Measurements from ENCODE around the gene USP32.
A peak's percentile ranks its signal among the peaks of the same experiment; 100 is the strongest.
"Not testable (repeated sequence)": the region's sequence is repeated elsewhere in the genome, so short reads cannot be mapped to it uniquely, and the experiment has no call there.

USP32 gene

DNA sequence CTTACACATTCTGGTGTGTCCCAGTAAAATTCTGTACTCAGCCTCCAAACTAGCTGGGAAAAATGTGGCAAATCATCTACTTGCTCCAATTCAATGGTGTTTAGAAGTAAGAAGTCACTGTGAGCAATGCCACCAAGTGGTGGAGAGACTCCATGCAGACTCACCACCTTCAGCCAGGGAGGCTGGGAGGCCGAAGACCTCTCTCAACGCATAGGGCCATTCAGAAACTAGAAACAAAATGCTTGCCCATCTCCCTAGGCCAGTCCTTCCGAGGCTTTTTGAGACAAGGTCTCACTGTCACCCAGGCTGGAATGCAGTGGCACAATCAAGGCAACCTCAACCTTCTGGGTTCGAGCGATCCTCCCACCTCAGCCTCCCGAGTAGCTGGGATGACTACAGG is 217.2 kb downstream of the USP32 start:
- DNase-seq (ENCODE audit: low spot score) = not testable (repeated sequence)

DNA sequence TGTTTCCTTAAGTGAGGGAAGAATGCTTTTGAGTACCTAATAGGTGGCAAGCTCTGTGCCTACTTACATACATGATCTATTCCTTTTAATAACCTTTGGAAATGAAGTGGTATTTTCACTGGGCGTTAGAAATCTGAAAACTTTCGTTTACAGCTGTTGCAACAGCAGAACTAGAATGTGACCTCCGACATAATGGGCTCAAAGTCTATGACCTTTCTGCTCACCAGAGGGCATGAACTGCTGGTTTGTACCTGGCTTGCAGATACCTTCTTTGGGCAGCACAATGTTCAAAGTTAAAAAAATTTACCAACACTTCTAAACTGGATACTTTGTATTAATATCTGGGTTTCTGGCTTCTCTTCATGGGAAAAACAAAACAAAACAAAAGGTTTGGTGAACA is 217.9 kb downstream of the USP32 start:
- no peak for DNase-seq (ENCODE audit: low spot score)

DNA sequence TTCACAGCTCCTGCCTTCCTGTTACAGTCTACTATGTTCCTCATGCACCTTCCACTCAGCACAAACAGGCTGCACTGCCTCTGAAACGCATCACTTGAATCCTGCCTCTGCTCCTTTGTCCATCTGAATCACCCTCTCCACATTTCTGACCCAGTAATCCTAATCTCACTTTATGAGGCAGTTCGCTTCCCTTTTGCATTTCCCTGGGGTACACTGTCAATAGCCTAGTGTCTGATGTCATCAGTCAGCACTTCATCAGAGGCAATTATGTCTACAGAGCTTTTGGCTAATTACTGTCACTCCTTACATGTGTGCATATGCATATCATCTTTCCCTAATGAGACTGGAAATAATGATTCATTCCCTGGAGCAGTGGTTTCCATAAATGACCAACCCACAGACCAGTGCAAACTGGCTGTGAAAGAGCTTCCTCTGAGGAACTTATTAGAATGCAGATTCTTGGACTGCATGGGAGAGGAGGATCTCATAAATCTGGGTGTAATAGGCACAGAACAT is 218.6 kb downstream of the USP32 start:
- no peak for DNase-seq (ENCODE audit: low spot score)

DNA sequence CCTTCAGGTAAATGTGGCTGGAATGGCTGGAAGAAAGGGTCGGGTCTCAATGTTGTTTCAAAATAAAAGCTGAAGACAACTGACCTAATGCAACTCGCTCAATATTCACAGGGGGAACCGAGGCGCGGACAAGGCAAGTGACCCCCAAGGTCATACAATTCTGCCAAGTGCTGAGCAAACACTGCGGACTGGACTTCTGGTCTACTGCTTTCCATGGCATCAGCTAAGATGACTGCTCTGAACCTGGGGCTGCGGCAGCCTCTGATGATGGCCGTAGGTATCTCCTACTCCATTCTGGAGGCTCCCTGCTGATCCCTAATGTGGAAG is 220.2 kb downstream of the USP32 start:
- no peak for DNase-seq (ENCODE audit: low spot score)

DNA sequence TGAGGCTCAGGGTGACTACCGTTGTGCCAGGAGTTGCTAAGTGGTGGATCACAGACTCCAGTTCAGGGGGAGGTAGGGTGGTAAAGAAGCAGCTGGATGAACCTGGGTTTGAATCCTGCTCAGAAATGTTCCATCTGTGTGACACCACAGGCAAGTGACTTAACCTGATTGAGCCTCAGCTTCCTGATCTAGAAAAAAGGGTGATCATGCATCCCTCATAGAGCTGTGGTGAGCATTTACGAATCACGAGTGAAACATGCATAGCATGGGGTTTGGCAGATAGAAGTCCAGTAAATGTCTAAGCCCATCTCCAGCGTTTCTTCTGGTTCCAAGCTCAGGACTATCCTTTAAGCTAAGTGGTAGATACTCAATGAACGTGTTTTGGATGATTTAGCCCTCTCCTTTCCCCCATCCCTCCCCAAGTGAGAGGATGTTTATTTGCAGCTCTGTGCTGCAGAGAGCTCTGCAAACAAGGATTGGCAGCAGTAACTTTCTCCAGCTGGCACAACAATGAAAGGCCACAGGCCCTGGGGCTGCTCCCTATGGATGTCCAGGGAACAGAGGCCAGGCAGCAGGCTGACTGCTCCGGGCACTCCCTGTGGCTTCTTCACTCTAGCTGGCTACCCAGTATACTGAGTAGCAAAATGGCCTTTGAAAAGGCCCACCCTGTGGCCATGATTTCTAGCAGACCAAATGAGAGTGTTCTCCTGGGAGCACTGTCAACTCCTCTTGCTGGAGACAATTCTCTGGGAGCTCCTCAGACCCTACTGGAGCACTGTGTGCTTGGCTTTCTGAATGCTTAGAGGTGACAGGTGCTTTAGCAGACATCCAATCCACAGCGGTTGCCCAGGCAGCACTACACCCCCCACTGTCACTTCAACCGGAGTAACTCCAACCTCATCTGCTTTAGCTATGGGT is 220.8 kb downstream of the USP32 start:
- DNase-seq (ENCODE audit: low spot score) = peak; percentile 71

DNA sequence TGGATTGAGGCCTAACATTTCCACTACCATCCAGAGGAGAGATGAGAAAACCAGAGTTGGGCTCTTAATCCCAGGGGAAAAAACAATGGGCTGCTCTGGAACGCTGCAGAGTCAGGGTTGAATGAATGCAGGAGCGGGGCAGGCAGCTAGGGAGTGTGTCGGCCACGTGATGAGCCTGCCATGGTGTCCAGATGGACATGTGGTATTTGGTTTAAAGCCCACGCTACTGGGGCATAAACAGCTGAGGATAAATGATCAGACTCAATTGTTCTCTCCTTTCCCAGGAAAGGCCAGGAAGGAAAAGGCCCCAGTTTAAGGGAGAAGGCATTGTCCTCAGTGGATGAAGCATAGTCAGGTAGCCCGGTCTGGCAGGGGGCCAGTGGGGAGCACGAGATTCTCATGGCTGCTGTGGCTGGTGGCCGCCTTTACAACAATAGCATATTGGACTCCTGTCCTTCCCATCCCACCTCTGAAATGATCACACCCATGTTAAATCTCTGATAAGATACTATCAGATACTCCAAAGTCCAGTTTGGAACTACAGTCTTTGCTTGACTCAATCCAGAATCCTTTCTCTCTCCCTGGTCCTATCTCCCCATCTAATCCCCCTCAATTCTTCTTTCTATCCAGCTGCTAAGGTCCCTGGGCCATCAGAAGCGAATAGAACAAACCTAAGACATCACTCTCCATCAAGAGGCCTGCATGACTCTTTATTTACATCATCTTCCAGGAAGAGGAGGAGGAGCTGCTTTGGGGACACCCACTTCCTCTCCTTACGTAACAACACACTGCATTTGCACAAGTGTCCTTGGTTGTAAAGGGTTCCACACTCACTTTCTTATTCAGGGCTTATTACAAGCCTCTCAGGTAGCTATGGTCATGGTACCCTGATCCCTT is 221.8 kb downstream of the USP32 start:
- DNase-seq (ENCODE audit: low spot score) = no peak

DNA sequence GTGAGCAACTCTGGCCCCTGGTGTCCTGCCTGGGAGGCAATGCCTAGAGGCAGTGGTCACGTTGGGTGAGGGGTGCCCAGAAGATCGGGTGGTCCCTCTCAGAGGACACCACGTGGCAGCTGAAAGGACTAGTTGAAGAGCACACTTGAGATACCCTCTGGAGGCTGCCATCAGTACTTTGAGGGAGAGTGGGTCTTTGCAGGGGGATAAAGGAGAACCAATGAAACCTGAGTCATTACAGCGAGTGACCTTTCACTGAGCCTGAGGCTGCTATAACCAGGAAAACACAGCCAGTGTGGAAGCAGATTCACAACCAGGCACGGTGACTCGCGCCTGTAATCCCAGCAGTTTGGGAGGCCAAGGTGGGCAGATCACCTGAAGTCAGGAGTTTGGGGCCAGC is 223.3 kb downstream of the USP32 start:
- no peak for DNase-seq (ENCODE audit: low spot score)

DNA sequence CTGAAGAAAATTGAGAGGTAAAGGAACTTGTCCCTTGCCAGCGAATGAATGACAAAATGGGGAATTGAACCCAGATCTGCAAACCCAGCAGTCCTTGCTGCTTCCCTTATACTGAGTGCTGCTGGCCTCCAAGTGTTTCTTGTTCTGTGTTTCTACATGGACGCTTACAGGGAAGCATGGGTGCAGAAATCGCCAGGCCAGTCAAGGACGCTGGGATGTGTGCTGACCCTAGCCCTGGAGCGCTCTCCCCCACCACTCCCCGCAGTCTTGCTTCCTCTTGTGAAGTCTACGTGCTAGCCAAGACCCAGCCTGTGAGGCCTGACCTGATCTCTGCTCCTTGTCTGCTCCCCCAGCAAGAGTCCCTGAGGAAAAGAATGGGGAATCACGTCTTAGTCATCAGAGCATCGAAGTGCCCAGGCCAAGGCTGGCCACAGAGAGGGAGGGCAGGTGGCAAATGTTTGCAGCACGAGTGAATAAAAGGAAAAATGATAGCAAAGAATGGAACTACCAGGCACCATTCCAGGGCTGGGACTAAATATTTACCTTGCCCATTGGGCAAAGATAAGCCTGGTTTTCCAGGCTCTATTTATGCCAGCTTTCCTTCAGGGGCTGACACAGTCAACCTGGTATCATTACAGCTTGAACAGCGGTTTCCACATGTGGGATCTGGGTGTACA is 224.7 kb downstream of the USP32 start:
- DNase-seq (ENCODE audit: low spot score) = no peak

DNA sequence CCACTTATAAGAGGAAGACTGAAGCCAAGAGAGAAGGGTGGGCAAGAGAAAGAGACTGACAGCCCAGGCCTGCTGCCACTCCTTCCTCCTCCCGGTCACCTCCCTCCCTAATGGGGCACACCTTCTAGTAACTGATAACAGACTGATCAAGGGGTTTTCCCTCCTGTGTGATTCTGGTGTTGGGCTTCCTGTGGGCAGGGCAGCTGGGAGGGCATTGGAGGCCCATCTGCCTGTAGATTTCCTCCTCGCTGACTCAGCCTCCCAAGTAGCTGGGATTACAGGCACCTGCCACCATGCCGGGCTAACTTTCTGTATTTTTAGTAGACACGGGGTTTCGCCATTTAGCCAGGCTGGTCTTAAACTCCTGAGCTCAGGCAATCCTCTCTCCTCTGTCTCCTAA is 226.0 kb downstream of the USP32 start:
- DNase-seq (ENCODE audit: low spot score) = no peak

DNA sequence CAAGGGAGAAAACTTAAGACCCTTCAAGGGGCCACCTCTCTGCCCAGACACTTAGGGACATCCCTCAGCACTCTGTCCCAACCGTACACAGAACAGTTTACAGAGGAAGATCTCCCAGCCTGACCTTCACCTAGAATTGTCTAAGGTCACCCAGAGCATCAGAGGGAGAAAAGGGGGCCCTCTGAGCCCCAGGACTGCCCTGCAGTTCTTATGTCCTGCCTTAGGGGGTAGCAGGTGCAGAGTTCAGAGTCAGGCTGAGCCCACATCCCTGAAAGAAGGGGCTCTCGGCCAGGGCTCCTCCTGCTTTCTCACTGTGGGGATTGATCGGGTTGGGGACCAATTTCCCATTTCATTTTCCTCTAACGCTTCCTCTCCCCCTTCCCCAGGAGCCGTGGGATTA is 226.7 kb downstream of the USP32 start:
- DNase-seq (ENCODE audit: low spot score) = no peak

DNA sequence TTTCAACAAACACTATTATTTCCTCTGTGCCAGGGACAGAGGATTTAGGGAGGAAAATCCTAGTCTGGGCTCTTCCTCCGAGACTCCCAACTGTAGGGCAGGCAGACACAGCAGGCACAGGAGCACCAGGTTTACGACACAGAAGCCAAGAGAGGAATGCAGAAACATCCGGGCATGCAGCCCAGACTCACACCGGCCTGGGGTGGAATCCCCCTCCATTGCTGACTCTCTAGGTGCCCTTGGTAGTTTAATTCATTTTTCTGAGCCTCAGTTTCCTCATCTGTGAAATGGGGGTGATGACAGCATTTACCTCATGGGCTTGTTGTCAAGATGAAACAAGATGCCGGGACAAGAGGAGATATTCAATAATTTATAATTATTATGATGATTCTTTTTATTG is 227.2 kb downstream of the USP32 start:
- no peak for DNase-seq (ENCODE audit: low spot score)

DNA sequence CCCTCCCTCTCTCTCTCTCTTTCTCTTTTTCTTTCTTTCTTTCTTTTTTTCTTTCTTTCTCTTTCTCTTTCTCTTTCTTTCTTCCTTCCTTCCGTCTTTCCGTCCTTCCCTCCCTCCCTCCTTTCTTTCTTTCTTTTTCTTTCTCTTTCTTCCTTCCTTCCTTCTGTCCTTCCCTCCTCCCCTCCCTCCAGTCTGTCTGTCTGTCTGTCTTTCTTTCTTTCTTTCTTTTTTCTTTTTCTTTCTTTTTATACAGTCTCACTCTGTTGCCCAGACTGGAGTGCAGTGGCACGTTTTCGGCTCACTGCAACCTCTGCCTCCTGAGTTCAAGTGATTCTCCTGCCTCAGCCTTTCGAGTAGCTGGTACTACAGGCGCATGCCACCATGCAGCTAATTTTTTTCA is 227.8 kb downstream of the USP32 start:
- DNase-seq (ENCODE audit: low spot score) = no peak

DNA sequence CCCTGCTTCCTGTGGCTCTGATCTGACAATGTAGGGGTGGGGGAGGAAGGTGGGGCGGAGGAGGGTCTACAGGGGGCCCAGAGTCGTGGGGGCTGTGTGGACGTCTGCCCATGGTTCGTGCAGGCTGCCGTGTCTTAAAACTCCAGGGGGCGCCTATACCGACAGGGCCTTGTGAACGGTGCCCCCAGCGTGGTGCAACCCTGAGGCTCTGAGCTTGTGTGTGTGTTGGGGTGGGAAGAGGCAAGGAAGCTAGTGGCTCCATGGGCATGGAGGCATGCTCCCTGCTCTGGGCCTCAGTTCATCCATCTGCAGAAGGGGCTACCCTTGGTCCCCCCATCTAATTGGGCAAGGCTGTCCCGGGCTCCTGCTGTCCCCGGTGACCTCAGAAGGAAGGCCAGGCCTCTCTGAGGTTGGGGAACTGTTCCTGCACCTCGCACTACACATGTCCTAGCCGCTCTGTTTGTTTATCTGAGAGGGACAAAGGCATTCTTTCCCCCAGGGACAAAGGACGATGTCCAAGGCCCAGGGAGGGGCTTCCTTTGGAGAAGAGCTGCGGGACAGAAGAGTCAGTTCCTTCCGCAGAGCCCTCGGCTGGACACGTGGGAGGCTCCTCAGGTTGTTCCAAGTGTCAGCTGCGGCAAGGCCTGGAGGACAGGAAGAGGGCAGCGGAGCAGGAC is 228.7 kb downstream of the USP32 start:
- no peak for DNase-seq (ENCODE audit: low spot score)

DNA sequence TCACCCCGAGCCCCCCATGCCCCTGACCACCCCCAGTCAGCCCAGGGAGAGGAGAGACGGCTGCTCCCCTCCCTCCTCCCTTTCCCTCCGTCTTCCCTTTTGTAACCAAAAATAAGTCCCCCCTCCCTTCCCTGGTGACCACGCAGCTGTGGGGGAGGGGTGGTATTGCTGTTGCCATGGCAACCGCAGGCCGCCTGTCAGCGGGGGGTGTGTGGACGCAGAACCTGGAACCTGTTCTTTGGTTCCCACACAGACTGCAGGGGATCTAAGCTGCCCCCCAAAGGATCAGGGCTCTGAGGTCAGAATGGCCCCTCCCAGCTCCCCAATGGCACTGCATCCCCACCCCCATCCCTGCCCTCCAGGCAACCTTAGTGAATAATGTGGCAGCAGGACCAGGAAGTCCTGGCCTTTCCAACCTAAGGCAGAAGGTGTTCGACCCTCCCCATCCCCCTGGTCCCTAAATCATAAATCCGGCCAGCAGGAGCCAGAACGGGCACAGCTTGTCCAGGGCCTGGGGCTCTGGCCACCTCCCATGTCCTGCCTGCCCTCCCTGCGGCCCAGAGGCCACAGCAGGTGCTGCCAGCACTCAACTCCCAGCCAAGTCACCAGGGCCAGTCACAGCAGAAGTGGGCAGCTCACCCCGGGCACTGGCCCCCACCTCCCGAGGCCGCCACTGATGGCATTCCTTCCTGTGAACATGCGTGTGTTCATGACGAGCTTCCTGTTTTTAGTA is 230.2 kb downstream of the USP32 start:
- DNase-seq (ENCODE audit: low spot score) = no peak

DNA sequence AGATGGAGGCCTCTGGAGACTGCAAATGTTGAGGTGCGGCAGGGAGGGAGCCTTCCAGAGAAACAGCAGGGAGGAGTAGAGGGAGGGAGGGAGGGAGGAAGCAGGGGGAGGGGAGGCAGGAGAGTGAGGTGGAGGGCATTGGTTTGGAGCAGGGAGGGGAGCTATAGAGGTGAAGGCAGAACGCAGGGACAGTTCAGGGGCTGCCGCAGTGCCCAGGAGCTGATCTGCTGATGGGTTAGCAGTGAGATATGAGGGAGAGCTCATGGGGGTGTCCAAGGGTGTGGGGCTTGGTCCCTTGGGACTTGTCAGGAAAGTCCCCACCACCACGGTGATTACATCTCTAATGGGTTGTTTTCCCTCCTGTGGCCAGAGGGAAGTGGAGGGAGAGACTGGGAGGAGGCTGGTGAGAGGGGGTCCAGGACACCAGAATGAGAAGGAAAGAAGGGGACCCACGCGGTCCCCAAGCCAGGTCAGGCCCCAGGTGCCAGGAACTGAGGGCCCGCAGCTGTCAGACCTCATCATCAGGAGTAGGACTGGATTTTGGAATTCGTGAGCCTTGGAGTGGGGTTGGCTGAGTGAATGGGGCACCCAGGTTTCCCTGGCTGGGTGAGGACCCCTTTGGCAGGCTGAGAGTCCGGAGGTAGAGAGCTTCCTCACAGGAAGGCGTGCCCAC is 231.0 kb downstream of the USP32 start:
- no peak for DNase-seq (ENCODE audit: low spot score)

DNA sequence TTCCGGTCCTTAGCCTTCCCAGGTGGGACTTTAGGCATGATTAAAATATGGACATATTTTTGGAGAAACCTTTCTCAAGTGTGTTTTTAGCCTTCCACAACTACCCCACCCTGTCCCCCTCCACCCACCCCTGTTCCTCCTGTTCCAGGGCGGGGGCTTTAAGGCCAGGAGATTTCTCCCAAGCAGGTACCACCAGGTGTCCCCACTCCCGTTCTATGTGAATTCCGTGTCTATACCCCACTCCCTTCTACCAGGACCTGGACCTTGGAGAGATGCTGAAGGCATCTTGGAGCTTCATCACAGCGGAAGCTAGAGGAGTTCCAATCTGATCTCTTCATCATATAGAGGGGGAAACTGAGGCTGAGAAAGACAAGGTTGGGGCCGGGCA is 232.5 kb downstream of the USP32 start:
- no peak for DNase-seq (ENCODE audit: low spot score)

DNA sequence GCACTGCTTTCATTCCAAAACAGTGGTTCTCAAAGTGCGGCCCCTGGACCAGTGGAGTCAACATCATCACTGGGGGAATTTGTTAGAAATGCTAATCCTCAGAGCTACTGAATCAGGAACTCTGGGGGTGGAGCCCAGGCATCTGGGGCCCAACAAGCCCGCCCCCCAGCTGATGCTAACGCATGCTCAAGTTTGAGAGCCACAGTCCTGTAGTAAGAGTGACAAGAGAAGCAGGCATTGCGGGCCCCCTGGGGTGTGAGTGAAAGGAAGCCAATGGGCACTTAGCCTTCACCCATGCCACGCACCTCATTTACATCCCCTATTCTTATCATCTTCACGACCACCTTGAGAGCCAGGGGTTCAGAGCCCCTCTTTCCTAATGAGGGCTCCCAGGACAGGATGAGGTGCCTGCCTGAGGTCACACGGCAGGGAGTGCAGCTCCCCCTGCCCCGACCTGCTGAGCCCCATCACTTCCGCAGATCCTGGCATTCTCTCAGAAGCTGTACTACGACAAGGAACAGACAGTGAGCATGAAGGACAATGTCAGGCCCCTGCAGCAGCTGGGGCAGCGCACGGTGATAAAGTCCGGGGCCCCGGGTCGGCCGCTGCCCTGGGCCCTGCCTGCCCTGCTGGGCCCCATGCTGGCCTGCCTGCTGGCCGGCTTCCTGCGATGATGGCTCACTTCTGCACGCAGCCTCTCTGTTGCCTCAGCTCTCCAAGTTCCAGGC is 233.0 kb downstream of the USP32 start:
- no peak for DNase-seq (ENCODE audit: low spot score)

DNA sequence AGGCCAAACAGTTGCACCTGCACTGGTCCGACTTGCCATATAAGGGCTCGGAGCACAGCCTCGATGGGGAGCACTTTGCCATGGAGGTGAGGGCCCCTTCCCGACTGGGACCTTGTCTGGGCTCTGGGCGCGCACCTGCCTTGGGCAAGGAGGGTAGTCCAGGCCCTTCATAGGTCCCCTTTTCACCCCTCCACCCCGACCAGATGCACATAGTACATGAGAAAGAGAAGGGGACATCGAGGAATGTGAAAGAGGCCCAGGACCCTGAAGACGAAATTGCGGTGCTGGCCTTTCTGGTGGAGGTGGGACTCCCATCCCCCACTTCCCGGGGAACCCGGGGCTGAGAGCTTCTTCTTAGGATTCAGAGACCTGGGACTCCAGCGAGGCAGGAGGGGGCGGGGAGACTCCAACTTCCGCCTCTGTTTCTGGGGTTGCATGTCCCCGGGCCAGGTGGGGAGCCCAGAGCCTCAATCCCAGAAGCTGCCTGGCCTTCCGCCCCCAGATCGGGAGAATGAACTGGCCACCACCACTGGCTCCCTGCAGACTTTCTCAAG is 234.4 kb downstream of the USP32 start:
- no peak for DNase-seq (ENCODE audit: low spot score)

DNA sequence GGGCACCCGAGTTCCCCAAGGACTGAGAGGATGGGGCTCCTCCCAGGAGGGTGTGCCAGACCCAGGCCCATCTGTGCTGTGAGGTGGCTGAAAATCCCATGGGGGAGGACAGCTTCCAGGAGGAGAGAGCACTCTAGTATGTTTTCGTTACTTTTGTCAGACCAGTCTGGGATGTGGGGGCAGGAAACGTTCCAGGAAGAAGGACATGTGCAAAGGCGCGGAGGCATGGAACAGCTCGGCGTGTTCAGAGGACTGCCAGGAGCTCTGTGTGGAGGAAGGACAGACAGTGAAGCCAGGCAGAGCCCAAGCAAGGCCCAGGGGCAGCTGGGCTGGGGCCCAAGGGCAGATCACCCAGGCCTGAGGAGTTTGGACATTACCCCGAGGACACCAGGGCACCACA is 235.2 kb downstream of the USP32 start:
- DNase-seq (ENCODE audit: low spot score) = no peak

DNA sequence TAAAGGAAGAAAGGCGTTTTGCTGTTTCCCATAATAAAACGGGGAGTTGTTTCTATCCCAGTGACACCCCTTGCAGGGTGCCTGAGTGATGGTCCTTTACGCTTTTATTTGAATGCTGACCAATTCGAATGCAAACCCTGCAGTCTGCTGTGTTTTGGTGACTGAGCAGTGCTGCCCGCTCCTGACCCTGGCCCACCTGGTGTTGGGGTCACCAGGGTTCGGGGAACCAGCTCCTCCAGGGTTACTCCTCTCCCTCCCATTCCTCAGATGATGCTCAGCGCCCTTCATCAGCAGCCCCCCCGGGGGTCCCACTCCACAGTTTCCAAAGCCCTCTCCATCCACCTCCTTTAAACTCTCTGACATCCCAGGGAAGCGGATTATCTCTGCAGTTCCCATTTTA is 236.1 kb downstream of the USP32 start:
- DNase-seq (ENCODE audit: low spot score) = no peak
